SU-DHL-6 (cell line): ENCODE results near the gene HGFAC.

Experiments used
- H2AFZ ChIP-seq: fragments of 200-600 bp; sonication (generic); 2 replicates; pipeline ENCODE4 v1.6.1; 2014; ENCODE audit warnings: low read depth, mild to moderate bottlenecking, moderate library complexity, mixed read lengths, antibody characterized with exemption, low read length; ENCODE audit not compliant: severe bottlenecking
- H3F3A ChIP-seq: fragments of 200-600 bp; shearing (Covaris generic); 2 replicates; pipeline ENCODE4 v1.6.0; 2016; ENCODE audit warnings: antibody characterized with exemption, mild to moderate bottlenecking; ENCODE audit not compliant: insufficient read depth
- H3K27ac ChIP-seq: fragments of 200-600 bp; sonication (generic); 2 replicates; pipeline ENCODE4 v1.5.1; 2016; ENCODE audit warnings: low read depth, mild to moderate bottlenecking, low read length, moderate library complexity, mixed read lengths
- H3K27me3 ChIP-seq: fragments of 200-600 bp; sonication (generic), shearing (Covaris generic); 2 replicates; pipeline ENCODE4 v1.6.0; 2014; ENCODE audit warnings: mild to moderate bottlenecking, low read length
- H3K36me3 ChIP-seq: fragments of 200-600 bp; sonication (generic); 2 replicates; pipeline ENCODE4 v1.6.1; 2014; ENCODE audit warnings: mild to moderate bottlenecking, low read length, mixed read lengths
- H3K4me2 ChIP-seq: fragments of 300-600, 200-600 bp; shearing (Covaris generic), sonication (generic); 2 replicates; pipeline ENCODE4 v1.6.0; 2014; ENCODE audit warnings: low read length, low read depth, mild to moderate bottlenecking; ENCODE audit not compliant: poor library complexity, severe bottlenecking
- H3K4me3 ChIP-seq: fragments of 200-600 bp; sonication (generic); 2 replicates; pipeline ENCODE4 v1.5.1; 2014; ENCODE audit warnings: antibody characterized with exemption, low read length, mild to moderate bottlenecking, mixed read lengths; ENCODE audit not compliant: insufficient read depth, poor library complexity, severe bottlenecking
- H3K79me2 ChIP-seq: fragments of 200-600 bp; sonication (generic); 2 replicates; pipeline ENCODE4 v1.6.1; 2014; ENCODE audit warnings: mild to moderate bottlenecking, low read length, moderate library complexity; ENCODE audit not compliant: insufficient read depth
- H3K9ac ChIP-seq: fragments of 200-600 bp; sonication (generic); 2 replicates; pipeline ENCODE4 v1.7.0; 2014; ENCODE audit warnings: mild to moderate bottlenecking, low read length
- H3K9me2 ChIP-seq: fragments of 200-600 bp; sonication (generic); replicated peaks from 2 replicates; pipeline ENCODE4 v1.6.1; 2014; ENCODE audit warnings: low read length; ENCODE audit not compliant: insufficient read depth
- H3K9me3 ChIP-seq: fragments of 200-600 bp; sonication (generic); 2 replicates; pipeline ENCODE4 v1.6.1; 2014; ENCODE audit warnings: low read length, mixed read lengths; ENCODE audit not compliant: insufficient read depth
- H4K20me1 ChIP-seq: fragments of 200-600 bp; sonication (generic); 2 replicates; pipeline ENCODE4 v1.6.1; 2014; ENCODE audit warnings: low read depth, mild to moderate bottlenecking, antibody characterized with exemption, low read length, moderate library complexity, mixed read lengths
- EZH2phosphoT487 ChIP-seq: fragments of 200-600 bp; sonication (generic), shearing (Covaris generic); conservative IDR thresholded peaks from 2 replicates; pipeline ENCODE4 v1.6.1; 2018; ENCODE audit warnings: mild to moderate bottlenecking, antibody characterized with exemption, low read length, moderate library complexity, mixed read lengths
- TF ChIP-seq, protein P1 (sequence below): fragments of 200-600 bp; sonication (generic); IDR thresholded peaks from one replicate; pipeline ENCODE4 v1.5.1; 2017; ENCODE audit warnings: antibody characterized with exemption, mild to moderate bottlenecking, low read length, moderate library complexity; ENCODE audit not compliant: insufficient read depth, poor library complexity, severe bottlenecking

HGFAC gene

GRCh38 chr4:3401436-3402171 lies 40.2 kb upstream of the HGFAC start:
- Histone ChIP-seq H3K9me3 (no peaks in the 10 kb centered on the region), H3K36me3 (no peaks in the 10 kb centered on the region), H3K9ac (no peak overlapping the region), H3K27me3 (no peaks in the 10 kb centered on the region), H2AFZ (no peak overlapping the region), H3K9me2 (no peaks in the 10 kb centered on the region), H3K4me2 (no peak overlapping the region), H4K20me1 (no peaks in the 10 kb centered on the region), H3K79me2 (no peaks in the 10 kb centered on the region), H3K4me3 (no peak overlapping the region), H3F3A (no peaks in the 10 kb centered on the region), H3K27ac (no peak overlapping the region)
- TF ChIP-seq, protein P1, sequence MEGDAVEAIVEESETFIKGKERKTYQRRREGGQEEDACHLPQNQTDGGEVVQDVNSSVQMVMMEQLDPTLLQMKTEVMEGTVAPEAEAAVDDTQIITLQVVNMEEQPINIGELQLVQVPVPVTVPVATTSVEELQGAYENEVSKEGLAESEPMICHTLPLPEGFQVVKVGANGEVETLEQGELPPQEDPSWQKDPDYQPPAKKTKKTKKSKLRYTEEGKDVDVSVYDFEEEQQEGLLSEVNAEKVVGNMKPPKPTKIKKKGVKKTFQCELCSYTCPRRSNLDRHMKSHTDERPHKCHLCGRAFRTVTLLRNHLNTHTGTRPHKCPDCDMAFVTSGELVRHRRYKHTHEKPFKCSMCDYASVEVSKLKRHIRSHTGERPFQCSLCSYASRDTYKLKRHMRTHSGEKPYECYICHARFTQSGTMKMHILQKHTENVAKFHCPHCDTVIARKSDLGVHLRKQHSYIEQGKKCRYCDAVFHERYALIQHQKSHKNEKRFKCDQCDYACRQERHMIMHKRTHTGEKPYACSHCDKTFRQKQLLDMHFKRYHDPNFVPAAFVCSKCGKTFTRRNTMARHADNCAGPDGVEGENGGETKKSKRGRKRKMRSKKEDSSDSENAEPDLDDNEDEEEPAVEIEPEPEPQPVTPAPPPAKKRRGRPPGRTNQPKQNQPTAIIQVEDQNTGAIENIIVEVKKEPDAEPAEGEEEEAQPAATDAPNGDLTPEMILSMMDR, result no peak
- TF ChIP-seq EZH2phosphoT487, result no peak

- no peak overlapping the region for H2AFZ ChIP-seq
- H3K9ac ChIP-seq, result no peak overlapping the region
- H3K27me3 ChIP-seq, result no peaks in the 10 kb centered on the region
- no peak for TF ChIP-seq EZH2phosphoT487
- TF ChIP-seq, protein P1, result no peak
- no peak overlapping the region for H3K4me2 ChIP-seq
- no peak overlapping the region for H3K27ac ChIP-seq
- H3K79me2 ChIP-seq, result no peaks in the 10 kb centered on the region
- H4K20me1 ChIP-seq, result no peaks in the 10 kb centered on the region
- no peaks in the 10 kb centered on the region for H3K9me3 ChIP-seq
- H3K36me3 ChIP-seq, result no peaks in the 10 kb centered on the region
- no peaks in the 10 kb centered on the region for H3F3A ChIP-seq
- H3K9me2 ChIP-seq, result no peaks in the 10 kb centered on the region
- H3K4me3 ChIP-seq, result no peak overlapping the region
Observed at GRCh38 chr4:3402491-3403347, 39.0 kb upstream of the HGFAC start.

- H3K4me2 ChIP-seq, result no peak overlapping the region
- H3K4me3 ChIP-seq, result no peak overlapping the region
- H3K79me2 ChIP-seq, result no peaks in the 10 kb centered on the region
- no peaks in the 10 kb centered on the region for H3K9me2 ChIP-seq
- no peak for TF ChIP-seq EZH2phosphoT487
- TF ChIP-seq, protein P1, result no peak
- no peaks in the 10 kb centered on the region for H3K27me3 ChIP-seq
- no peaks in the 10 kb centered on the region for H4K20me1 ChIP-seq
- no peaks in the 10 kb centered on the region for H3K9me3 ChIP-seq
- H2AFZ ChIP-seq, result no peak overlapping the region
- no peak overlapping the region for H3K9ac ChIP-seq
- H3K36me3 ChIP-seq, result no peaks in the 10 kb centered on the region
- H3K27ac ChIP-seq, result no peak overlapping the region
- no peaks in the 10 kb centered on the region for H3F3A ChIP-seq
Observed at GRCh38 chr4:3403348-3403906, 38.3 kb upstream of the HGFAC start.
